WI38 (cell line): ENCODE results near the gene POU5F1.
"Not testable (repeated sequence)": the region's sequence is repeated elsewhere in the genome, so short reads cannot be mapped to it uniquely, and the experiment has no call there.

ENCODE experiments used
- H3K4me3 ChIP-seq: 2 replicates; pipeline ENCODE4 v1.5.1; 2011; ENCODE audit warnings: low read depth, mild to moderate bottlenecking, control low read depth, low read length
- CTCF ChIP-seq: IDR thresholded peaks from 2 replicates; pipeline ENCODE4 v1.5.1; 2012; ENCODE audit warnings: low read depth, mild to moderate bottlenecking, control low read depth, low read length

POU5F1 gene

GRCh38 chr6:31170600-31170881 lies at the start of gene POU5F1:
POU5F1 (minus strand) TSS chr6:31170682; CDS start chr6:31170620, 62 bp downstream.
- H3K4me3 ChIP-seq = no peak within 1 kb of the TSS
- no peak for TF ChIP-seq CTCF

DNA sequence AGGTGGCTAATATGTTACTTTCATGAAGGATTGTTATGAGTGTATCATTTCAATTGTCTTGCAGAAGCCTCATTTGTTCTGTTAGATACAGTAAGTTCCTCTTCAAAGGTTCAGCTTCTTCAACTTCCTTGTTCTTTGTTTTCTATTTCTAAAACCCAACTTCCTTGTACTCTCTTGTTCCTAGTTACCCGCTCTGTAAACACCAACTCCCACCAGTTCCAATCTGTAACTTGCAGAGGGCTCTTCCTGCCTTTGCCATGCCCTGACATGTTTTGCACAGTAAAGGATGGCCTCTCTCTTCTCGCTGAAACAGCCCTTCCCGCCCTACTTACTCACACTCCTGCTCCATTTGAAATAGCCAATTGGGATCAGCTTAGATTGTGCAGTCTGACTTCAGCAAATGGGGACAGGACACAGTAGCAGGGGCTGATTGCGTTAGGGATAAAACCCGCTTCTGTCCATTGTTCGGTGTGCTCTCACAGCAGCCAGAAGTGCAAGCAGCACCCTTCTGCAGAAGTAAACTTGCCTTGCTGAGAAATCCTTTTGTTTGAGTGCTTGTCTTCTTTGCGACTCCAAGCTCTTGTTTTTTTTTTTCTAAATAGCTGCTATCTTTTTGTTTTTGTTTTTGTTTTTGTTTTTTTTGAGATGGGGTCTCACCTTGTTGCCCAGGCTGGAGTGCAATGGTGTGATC lies 45.9 kb upstream of the POU5F1 start:
- TF ChIP-seq CTCF = no peak
- no peak overlapping the region for H3K4me3 ChIP-seq

DNA sequence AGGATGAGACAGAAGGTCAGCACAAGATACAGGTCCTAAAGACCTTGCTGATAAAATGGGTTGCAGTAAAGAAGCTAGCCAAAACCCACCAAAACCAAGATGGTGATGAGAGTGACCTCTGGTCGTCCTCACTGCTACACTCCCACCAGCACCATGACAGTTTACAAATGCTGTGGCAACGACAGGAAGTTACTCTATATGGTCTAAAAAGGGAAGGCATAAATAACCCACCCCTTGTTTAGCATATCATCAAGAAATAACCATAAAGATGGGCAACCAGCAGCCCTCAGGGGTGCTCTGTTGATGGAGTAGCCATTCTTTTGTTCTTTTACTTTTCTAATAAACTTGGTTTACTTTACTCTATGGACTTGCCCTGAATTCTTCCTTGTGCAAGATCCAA lies 44.7 kb upstream of the POU5F1 start:
- not testable (repeated sequence) for H3K4me3 ChIP-seq

DNA sequence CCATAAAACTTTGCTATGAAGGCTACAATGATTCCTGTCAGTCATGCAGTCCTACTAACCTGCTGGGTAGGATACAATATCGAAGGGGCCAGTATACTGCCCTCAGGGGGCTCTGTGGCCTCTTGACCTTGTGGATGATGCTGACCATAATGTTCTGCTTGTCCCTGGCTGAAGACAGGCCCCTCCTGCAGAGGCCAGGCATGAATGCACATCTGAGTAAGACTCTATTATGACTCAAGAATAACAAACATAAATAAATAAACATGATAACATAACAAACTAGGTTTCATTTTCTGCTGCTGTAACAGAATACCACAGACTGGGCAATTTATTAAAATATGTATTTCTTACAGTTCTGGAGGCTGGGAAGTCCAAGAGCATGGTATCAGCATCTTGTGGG lies 44.0 kb upstream of the POU5F1 start:
- H3K4me3 ChIP-seq = no peak overlapping the region
- no peak for TF ChIP-seq CTCF

GRCh38 chr6:31210741-31211532 lies 40.5 kb upstream of the POU5F1 start:
- H3K4me3 ChIP-seq = no peak overlapping the region
- TF ChIP-seq CTCF = no peak

- no peak overlapping the region for H3K4me3 ChIP-seq
- no peak for TF ChIP-seq CTCF
Observed at GRCh38 chr6:31210123-31210522, 39.6 kb upstream of the POU5F1 start.

DNA sequence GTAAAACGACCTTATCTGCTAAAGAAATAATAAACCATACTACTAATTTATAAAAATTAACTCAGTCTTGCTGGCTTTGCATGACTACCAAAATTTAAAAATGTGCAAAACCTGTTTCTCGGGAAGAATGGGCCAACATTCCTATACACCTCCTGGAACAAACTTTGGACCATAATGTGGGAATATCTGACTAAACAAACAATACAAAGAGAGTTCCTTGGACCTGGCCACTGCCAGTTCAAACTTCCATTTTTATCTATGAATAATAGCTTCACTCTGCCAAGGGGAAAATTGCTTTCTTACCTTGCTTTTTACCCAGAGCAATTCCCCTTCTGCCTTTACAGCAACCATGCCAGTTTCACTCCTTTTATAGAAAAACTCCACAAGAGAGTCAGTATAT lies 38.7 kb upstream of the POU5F1 start:
- no peak overlapping the region for H3K4me3 ChIP-seq
- no peak for TF ChIP-seq CTCF
